Adrenal gland (tissue), 5 donors: Measurements from ENCODE around the gene BBS9.

Experiments
- CTCF ChIP-seq, 6 experiments: fragments of 450-650 bp in 4 of 6; fragments of 200-600 bp in 2 of 6; sonication (generic) in 1 of 6; IDR thresholded peaks; 1 replicate in 5 of 6; 2 replicates in 1 of 6; pipeline versions ENCODE4 v1.5.1 to v1.8.0; 2016 to 2021; ENCODE audit warnings: antibody characterized with exemption in 6 of 6, mild to moderate bottlenecking in 2 of 6, moderate library complexity in 1 of 6
- POLR2A ChIP-seq, 2 donors: fragments of 450-650 bp; IDR thresholded peaks; one replicate each; pipeline ENCODE4 v1.6.1; 2017; ENCODE audit warnings: antibody characterized with exemption in 2 of 2, mild to moderate bottlenecking in 2 of 2, moderate library complexity in 1 of 2
- donor health status: DM: no; HTN: no; CAD: no.

DNA sequence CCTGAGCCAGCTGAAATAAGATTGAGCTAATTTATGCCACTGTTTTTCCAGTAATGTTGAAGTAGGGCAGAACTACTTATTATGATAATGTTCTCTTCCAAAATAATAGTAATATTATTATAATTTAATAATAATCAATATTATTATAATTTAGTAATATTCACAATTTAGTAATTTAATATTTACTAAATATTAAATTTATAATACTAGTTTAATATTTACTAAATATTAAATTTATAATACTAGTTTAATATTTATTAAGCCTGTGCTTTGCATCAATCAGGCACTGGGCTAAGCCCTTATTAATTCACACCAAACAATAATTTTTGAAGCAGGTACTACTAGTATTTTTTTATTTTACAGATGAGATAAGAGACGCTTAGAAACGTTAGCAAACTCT is 170.1 kb downstream of the BBS9 start:
- TF ChIP-seq CTCF (IDR thresholded peaks at IDR 0.05), result no peak
- TF ChIP-seq POLR2A (IDR thresholded peaks at IDR 0.05), result no peak
